ENCODE data around the gene LTBP1. TPM values are rescaled to one million over a fixed set of nuclear protein-coding genes. Genes with fewer than 3 reads are reported as not detected.

The LTBP1 gene
- total RNA-seq, 2 experiments from 2014 or later = 61.1 to 82.6 TPM

- Histone ChIP-seq H3K4me1 (ENCODE audit: insufficient read depth, low read length, poor library complexity, severe bottlenecking) (no peaks in the 10 kb centered on the region), H2AFZ (ENCODE audit: low read length) (no peak overlapping the region), H3K9me2 (ENCODE audit: insufficient read depth, low read length) (no peaks in the 10 kb centered on the region), H3K9me3 (ENCODE audit: low read length) (peaks cover 5% of the 10 kb centered on the region; the same call in 1 of the 2 replicates), H3K36me3 (ENCODE audit: insufficient read depth, low read length) (peaks cover 78% of the 10 kb centered on the region), H3K27ac (ENCODE audit: low read depth, low read length, poor library complexity, severe bottlenecking) (no peak overlapping the region), H3K79me2 (ENCODE audit: insufficient read depth, low read depth, low read length) (no peaks in the 10 kb centered on the region), H3K4me3 (ENCODE audit: low read depth, low read length, poor library complexity, severe bottlenecking) (no peak overlapping the region), H4K20me1 (ENCODE audit: insufficient read depth, low read length) (no peaks in the 10 kb centered on the region), H3K4me2 (ENCODE audit: low read length) (no peak overlapping the region)
- BruUV-seq (replicated peaks) = no TSS peak
- intact Hi-C loops (cut with micrococcal nuclease; ENCODE audit: unreplicated experiment) = no loop called here
- ChIA-PET CTCF (ENCODE audit: unreplicated experiment) (no interaction called here), POLR2A (interaction anchor here (0.6 to 4.2 kb wide), 4 partner anchors 10 to 1350 kb away, joined by 3 to 33 read pairs (median 3); no protein-coding TSS in a partner anchor)
- TF ChIP-seq CTCF (conservative IDR thresholded peaks at IDR 0.05; ENCODE audit: low read length) = no peak
- no peak for TF ChIP-seq EZH2phosphoT487 (IDR thresholded peaks at IDR 0.05; ENCODE audit: borderline replicate concordance, low read depth, low read length)
- no peak for DNase-seq (ENCODE audit: low spot score)
These were observed 75.7 kb downstream of the LTBP1 start for GRCh38 chr2:33022395-33022985.

- CTCF ChIA-PET (ENCODE audit: unreplicated experiment) = no interaction called here
- Histone ChIP-seq H3K9me2 (ENCODE audit: insufficient read depth, low read length) (no peaks in the 10 kb centered on the region), H3K4me3 (ENCODE audit: low read depth, low read length, poor library complexity, severe bottlenecking) (no peak overlapping the region), H3K27ac (ENCODE audit: low read depth, low read length, poor library complexity, severe bottlenecking) (no peak overlapping the region), H3K4me1 (ENCODE audit: insufficient read depth, low read length, poor library complexity, severe bottlenecking) (no peaks in the 10 kb centered on the region), H3K9me3 (ENCODE audit: low read length) (peaks cover 5% of the 10 kb centered on the region; the same call in 1 of the 2 replicates), H2AFZ (ENCODE audit: low read length) (no peak overlapping the region), H3K36me3 (ENCODE audit: insufficient read depth, low read length) (peaks cover 85% of the 10 kb centered on the region), H3K4me2 (ENCODE audit: low read length) (no peak overlapping the region), H4K20me1 (ENCODE audit: insufficient read depth, low read length) (no peaks in the 10 kb centered on the region), H3K79me2 (ENCODE audit: insufficient read depth, low read depth, low read length) (no peaks in the 10 kb centered on the region)
- no peak for TF ChIP-seq CTCF (conservative IDR thresholded peaks at IDR 0.05; ENCODE audit: low read length)
- TF ChIP-seq EZH2phosphoT487 (IDR thresholded peaks at IDR 0.05; ENCODE audit: borderline replicate concordance, low read depth, low read length) = no peak
- BruUV-seq (replicated peaks) = no TSS peak
- POLR2A ChIA-PET = interaction anchor here (1.0 to 4.2 kb wide), 2 partner anchors 9 to 29 kb away, joined by 3 to 33 read pairs; no protein-coding TSS in a partner anchor
- DNase-seq (ENCODE audit: low spot score) = no peak
- intact Hi-C loops (cut with micrococcal nuclease; ENCODE audit: unreplicated experiment) = no loop called here
These were observed 76.4 kb downstream of the LTBP1 start for GRCh38 chr2:33022989-33023727.
